ENCODE results near the gene C3orf18. TPM values are rescaled to one million over a fixed set of nuclear protein-coding genes. Genes with fewer than 3 reads are reported as not detected.

The C3orf18 gene
- total RNA-seq, 1 experiment from 2014 or later, result 7.1 TPM

- Histone ChIP-seq H2AK5ac (ENCODE audit: insufficient read length, low read length) (no peak overlapping the region), H2BK120ac (ENCODE audit: low read depth, low read length, poor library complexity, severe bottlenecking) (no peak overlapping the region), H2BK15ac (ENCODE audit: low read depth, low read length) (no peak overlapping the region), H3K79me1 (ENCODE audit: insufficient read depth, low read depth, low read length, poor library complexity, severe bottlenecking) (no peaks in the 10 kb centered on the region), H2AFZ (ENCODE audit: low read length) (no peak overlapping the region), H4K20me1 (ENCODE audit: control insufficient read depth, insufficient read depth, insufficient read length) (no peaks in the 10 kb centered on the region), H3K14ac (ENCODE audit: insufficient read depth, low read length) (no peak overlapping the region), H3K9ac (ENCODE audit: extremely low read depth, insufficient read length, low read length) (no peak overlapping the region), H4K91ac (ENCODE audit: insufficient read length, low read depth, low read length) (no peak overlapping the region), H2BK5ac (ENCODE audit: insufficient read length, low read length) (no peak overlapping the region), H2BK12ac (ENCODE audit: insufficient read length, low read depth, low read length) (no peak overlapping the region), H3K9me3 (ENCODE audit: control insufficient read depth, low read depth, low read length) (no peaks in the 10 kb centered on the region), H3T11ph (ENCODE audit: low read length) (no peak overlapping the region), H2BK20ac (ENCODE audit: low read depth, low read length, poor library complexity, severe bottlenecking) (no peak overlapping the region), H3K23ac (ENCODE audit: insufficient read length, low read depth, low read length) (no peak overlapping the region), H3K27me3 (ENCODE audit: insufficient read depth, low read length) (no peaks in the 10 kb centered on the region), H3K4ac (ENCODE audit: low read depth, low read length) (no peak overlapping the region), H3K23me2 (ENCODE audit: insufficient read length, low read depth, low read length, poor library complexity, severe bottlenecking) (no peaks in the 10 kb centered on the region), H3K18ac (ENCODE audit: insufficient read length, low read depth, low read length) (no peak overlapping the region), H4K8ac (replicated peaks; ENCODE audit: insufficient read length, low read depth, low read length) (no peak overlapping the region), H4K5ac (ENCODE audit: insufficient read length, low read depth, low read length) (no peak overlapping the region), H3K4me1 (ENCODE audit: insufficient read depth, low read length) (no peaks in the 10 kb centered on the region), H3K56ac (ENCODE audit: insufficient read length, low read depth, low read length) (no peak overlapping the region), H3K27ac (ENCODE audit: insufficient read length, low read depth, low read length) (no peak overlapping the region), H3K4me2 (ENCODE audit: insufficient read depth, insufficient read length, low read length) (no peak overlapping the region), H3K79me2 (ENCODE audit: insufficient read depth, low read length) (no peaks in the 10 kb centered on the region)
- no peak overlapping the region for H3K4me3 Mint-ChIP-seq
- DNase-seq, result no peak
- no peak overlapping the region for H3K27ac Mint-ChIP-seq
- TF ChIP-seq CTCF (conservative IDR thresholded peaks at IDR 0.05), result no peak
- peaks cover 0 to 3% of the 10 kb centered on the region in 2 experiments; a peak in 2 of 4 replicates for H3K4me1 Mint-ChIP-seq
- H3K27me3 Mint-ChIP-seq (ENCODE audit: low read depth), result peaks cover 10% of the 10 kb centered on the region
- peaks cover 0 to 7% (median 4%) of the 10 kb centered on the region in 3 experiments; a peak in 3 of 7 replicates for H3K36me3 Mint-ChIP-seq (ENCODE audit: insufficient read depth in 1 of 3, low read depth in 3 of 3)
- H3K9me3 Mint-ChIP-seq, result no peaks in the 10 kb centered on the region
- no CpG with 5 or more reads among the region's 3 CpGs for WGBS (ENCODE audit: extremely low coverage, insufficient read length, low lambda C conversion rate)
Observed at GRCh38 chr3:50586763-50587070, 19.2 kb upstream of the C3orf18 start.

Measured in H9 (cell line).